GM19240 (cell line): ENCODE data around the gene POLD4.
"Not testable (repeated sequence)": the region's sequence is repeated elsewhere in the genome, so short reads cannot be mapped to it uniquely, and the experiment has no call there.

Experiments
- DNase-seq: peaks from one replicate; pipeline ENCODE4 v3.0.0; 2011; ENCODE audit warnings: low spot score; ENCODE audit not compliant: insufficient read length

Gene POLD4

DNA sequence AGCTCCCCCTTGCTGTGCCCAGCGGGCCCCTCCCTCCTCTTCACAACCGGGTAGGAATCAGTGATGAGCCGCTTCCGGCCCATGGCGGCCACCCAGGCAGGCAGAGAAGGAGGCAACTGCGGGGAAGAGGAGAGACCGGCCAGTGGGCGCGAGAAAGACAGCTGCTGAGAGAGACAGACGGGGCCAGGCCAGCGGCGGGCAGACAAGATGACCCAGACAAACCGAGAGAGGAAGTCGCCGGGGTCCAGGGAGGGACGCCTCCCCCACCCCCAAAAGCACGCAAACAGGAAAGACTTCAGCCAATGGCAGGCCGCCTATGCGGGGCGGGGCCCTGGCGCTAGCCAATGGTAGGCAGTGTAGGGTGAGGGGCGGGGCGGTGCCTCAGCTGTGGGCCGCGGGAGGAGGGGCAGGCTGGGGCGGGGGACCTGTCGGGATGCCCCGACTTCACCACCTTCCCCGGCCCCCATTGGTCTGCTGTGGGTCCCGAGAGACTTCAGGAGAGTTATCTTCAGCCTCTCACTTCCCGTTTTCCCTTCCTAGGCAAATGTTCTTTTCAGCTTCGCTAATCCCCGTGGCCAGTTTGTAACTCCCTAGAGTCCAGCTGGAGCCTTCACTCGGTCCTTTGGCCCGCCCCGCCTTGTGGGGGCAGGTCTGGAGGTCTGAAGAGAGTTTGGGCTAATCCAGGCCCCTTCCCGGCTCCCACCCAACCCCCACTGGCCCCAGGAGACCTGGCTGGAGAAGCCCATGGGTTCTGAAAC is at the start of gene POLD4:
Gene POLD4 (minus strand): TSS at position 230 of the 758 bp plus-strand sequence. CDS start 147 bp downstream, at position 83.
- DNase-seq, result peak; percentile 86

DNA sequence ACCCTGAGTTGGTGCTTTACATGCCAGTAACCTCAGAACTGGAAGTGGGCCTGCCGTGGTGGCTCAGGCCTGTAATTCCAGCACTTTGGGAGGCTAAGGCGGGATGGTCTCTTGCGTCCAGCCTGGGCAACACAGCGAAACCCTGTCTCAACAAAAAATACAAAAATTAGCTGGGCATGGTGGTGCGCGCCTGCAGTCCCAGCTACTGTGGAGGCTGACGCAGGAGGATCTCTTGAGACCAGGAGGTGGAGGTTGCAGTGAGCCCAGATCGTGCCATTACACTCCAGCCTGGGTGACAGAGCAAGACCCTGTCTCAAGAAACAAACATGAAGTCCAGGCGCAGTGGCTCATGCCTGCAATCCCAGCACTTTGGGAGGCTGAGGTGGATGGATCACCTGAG is 49.7 kb upstream of the POLD4 start:
- not testable (repeated sequence) for DNase-seq

GRCh38 chr11:67402192-67402839 is 49.0 kb upstream of the POLD4 start:
- DNase-seq, result not testable (repeated sequence)

GRCh38 chr11:67401495-67402191 is 48.3 kb upstream of the POLD4 start, which contains the start of gene PPP1CA:
TSS of gene PPP1CA (minus strand) at chr11:67401858. CDS start at chr11:67401782, 76 bp downstream.
- DNase-seq, result peak; percentile 89

DNA sequence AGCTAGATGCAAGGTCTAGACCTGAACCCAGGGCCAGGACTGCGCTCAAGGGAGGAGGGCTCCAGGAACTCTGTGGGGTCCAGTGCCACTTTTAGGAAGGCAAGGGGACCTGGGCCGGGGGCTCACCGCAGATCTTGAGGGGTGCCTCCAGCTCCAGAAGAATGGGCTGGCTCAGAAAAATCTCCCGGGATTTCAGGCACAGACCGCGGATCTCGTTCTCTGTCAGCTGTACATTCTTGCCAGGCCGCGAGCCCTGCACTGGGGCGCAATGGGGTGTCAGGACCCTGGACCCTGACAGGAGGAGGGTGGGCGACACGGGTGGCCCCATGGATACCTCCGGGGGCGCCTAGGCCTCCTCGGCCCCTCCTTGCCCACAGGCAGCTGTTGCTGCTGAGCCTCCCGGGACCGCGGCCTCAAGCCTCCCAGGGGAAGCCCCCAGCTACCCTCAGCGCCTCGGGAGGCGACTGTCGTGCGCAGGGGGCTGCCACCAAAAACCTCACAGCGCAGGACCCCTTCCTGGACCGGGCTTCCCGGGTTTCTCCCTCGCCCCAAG is 47.7 kb upstream of the POLD4 start:
- DNase-seq, result no peak

GRCh38 chr11:67400251-67400941 is 47.0 kb upstream of the POLD4 start:
- no peak for DNase-seq

DNA sequence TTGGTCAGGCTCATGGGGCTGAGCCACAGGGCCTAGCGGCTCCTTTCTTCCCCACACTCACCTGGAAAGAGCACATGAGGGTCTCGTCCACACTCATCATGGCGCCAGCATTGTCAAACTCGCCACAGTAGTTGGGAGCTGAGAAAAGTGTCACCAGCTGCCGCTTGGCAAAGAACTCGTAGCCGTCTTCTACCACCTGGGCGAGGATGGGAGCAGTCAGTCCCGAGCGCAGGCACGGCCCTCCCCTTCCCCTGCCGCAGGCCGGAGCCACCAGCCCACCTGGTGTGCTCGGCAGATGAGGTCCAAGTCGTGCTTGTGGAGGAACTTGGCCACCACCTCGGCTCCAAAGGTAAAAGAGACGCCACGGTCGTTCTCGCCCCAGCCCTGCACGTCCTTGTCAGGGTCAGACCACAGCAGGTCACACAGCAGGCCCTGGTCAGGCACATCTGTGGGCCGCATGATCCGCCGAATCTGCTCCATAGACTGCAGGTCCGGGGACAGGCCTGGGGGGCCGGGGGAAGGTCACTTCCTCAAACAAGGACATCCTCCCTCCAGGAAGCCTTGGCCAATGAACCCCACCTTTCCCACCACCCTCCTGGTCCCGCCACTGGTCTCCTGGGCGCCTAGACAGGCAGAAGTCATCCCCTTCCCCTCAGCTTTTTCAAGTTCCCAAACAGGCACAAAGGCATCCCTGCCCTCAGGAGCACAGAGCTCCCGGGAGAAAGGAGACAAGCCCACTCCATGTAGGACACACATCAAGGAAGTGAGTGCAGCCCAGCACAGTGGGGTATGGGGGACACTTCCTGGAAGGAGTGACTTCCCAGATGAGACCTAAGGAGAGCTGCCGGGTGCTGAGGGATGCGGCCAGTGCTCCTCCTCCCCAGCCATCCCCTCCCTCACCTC is 45.6 kb upstream of the POLD4 start:
- DNase-seq, result no peak

- DNase-seq, result no peak
Observed at GRCh38 chr11:67397986-67398660, 44.8 kb upstream of the POLD4 start.

GRCh38 chr11:67397536-67397935 is 44.2 kb upstream of the POLD4 start:
- DNase-seq, result no peak

DNA sequence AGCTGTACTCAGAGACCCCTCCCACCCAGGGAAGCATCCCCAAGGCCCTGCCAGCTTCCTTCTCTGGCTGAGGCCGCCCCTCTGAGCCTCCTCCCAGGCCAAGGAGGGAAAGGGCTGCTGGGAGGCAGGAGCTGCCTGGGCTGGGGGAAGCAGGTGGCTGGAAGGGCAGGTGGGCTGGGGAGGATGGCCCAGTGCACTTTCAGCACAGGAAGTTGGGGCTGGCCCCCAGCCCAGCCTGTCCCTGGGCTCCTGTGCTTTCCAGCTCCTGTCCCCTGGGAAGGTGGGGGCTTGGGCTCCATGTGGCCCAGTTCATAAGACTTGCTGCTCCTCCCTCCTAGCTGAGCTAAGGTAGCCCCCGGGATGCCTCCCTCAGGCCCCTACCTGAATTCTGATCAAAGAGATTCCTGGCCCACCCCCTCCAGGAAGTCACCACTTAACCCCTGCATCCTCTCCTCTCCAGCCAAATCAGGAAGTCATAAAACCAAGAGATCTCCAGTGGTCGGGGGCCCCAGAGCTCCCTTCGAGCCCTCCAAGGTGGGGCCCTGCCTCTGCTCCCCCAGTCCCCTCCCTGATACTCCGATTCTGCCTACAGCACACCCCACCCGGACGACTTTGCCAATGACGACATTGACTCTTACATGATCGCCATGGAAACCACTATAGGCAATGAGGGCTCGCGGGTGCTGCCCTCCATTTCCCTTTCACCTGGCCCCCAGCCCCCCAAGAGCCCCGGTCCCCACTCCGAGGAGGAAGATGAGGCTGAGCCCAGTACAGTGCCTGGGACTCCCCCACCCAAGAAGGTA is 43.4 kb upstream of the POLD4 start:
- no peak for DNase-seq

DNA sequence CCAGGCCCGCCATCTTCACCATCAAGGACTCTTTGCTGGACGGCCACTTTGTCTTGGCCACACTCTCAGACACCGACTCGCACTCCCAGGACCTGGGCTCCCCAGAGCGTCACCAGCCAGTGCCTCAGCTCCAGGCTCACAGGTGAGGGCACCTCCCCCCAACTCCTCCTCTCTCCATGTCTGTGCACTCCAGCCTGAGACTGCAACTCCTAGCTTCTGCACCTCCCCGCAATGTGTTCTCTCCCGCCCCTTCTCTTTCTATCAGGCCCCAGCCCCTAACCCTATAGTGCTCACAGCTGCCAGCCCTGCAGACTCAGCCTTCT is 42.9 kb upstream of the POLD4 start:
- no peak for DNase-seq

DNA sequence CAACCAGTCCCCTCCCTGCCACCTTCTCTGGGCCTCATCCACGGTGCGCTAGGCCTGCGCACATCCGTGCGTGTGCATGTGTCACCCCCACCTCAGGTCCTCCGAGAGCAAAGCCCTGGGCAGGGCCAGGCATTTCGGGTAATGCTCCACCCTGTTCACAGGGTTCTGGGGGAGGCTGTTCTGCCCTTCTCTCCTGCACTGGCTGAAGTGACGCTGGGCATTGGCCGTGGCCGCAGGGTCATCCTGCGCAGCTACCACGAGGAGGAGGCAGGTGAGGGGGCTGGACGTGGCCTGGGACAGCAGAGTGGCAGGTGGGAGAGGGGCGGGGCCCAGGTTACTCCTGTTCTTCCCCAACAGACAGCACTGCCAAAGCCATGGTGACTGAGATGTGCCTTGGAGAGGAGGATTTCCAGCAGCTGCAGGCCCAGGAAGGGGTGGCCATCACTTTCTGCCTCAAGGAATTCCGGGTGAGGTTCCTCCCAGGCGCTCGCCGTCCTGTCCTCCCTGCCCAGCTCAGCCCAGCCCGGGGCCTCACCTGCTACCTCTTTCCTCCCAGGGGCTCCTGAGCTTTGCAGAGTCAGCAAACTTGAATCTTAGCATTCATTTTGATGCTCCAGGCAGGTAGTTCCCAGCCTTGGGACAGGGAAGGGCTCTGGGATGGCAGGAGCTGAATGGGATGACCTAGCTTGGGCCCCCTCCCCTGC is 42.4 kb upstream of the POLD4 start:
- no peak for DNase-seq

GRCh38 chr11:67393990-67394389 is 40.6 kb upstream of the POLD4 start:
- DNase-seq, result no peak

DNA sequence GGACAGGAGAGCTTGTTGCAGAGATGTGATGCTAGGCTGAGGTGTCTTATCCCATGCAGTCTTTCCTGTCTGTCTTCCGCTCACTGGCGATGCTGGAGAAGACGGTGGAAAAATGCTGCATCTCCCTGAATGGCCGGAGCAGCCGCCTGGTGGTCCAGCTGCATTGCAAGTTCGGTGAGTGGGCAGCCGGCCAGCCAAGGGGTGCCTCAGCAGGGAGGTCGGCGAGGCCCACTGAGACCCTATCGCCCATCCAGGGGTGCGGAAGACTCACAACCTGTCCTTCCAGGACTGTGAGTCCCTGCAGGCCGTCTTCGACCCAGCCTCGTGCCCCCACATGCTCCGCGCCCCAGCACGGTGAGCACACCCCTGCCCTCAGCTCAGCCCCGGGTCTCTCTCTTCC is 40.1 kb upstream of the POLD4 start:
- no peak for DNase-seq

DNA sequence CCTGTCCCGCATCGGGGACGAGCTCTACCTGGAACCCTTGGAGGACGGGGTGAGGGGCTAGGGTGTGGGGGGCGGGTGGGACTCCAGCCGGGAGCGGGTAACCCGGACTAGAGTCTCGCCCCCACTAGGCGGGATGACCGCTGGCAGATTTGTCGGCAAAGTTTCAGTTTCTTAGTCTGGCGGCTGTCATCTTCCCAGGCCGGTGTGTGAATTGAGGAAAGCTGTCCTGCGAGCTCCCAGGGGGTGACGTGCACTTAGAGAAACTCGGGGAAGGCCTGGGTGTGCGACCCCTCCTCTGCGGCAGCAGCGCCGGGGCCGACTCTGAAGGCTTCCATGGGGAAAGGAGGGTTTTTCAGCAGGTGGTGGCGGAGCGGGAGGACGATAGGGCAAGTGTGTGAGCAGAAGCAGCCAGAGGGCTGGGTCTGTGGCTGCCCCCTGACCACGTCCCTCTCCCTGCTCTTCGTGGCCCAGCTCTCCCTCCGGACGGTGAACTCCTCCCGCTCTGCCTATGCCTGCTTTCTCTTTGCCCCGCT is 38.9 kb upstream of the POLD4 start:
- no peak for DNase-seq

- DNase-seq, result peak; percentile 97
Observed at GRCh38 chr11:67391304-67392182, 38.2 kb upstream of the POLD4 start, which contains the start of gene RAD9A. TSS of gene RAD9A (plus strand) at chr11:67391986. CDS start at chr11:67392045, 59 bp downstream.

DNA sequence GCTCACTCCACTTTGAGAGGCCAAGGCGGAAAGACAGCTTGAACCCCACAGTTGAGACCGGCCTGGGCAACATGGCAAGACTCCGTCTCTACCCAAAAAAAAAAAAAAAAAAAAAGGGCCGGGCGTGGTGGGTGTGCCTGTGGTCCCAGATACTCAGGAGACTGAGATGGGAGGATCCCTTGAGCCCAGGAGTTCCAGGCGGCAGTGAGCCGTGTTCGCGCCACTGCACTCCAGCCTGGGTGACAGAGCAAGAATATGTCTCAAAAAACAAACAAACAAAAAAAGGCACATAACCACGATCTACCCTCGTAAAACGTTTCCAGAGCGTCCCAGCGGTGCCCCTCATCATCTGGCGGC is 37.6 kb upstream of the POLD4 start:
- DNase-seq, result no peak
